Activated naive CD8-positive, alpha-beta T cell (primary cell): Measurements from ENCODE around the gene NPR3.

ENCODE experiments used
- H3K27ac Mint-ChIP-seq: one replicate; pipeline ENCODE4 v1.8.0; 2021; ENCODE audit warnings: mixed read lengths
- H3K27me3 Mint-ChIP-seq: one replicate; pipeline ENCODE4 v1.8.0; 2021; ENCODE audit warnings: mixed read lengths
- H3K36me3 Mint-ChIP-seq: one replicate; pipeline ENCODE4 v1.8.0; 2021; ENCODE audit warnings: mixed read lengths
- H3K4me1 Mint-ChIP-seq: one replicate; pipeline ENCODE4 v1.8.0; 2021; ENCODE audit warnings: low read depth, mixed read lengths
- H3K4me3 Mint-ChIP-seq: one replicate; pipeline ENCODE4 v1.8.0; 2021; ENCODE audit warnings: mild to moderate bottlenecking, mixed read lengths
- H3K9me3 Mint-ChIP-seq: one replicate; pipeline ENCODE4 v1.8.0; 2021; ENCODE audit warnings: low read depth, mixed read lengths

NPR3 gene

DNA sequence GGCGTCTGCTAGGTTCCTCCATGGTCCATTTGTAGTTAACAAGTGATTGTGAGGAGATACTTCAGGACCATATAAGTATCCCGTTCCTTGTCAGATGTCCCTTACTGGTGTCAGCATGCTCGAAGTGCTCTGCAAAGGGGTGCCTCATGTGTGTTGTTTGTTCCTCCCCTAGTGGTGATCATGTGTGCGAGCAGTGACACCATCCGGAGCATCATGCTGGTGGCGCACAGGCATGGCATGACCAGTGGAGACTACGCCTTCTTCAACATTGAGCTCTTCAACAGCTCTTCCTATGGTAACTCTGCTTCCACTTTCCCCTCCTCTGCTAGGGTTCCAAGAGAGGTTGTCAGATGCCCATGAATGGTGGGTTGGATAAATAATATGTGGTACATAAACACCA is 13.4 kb downstream of the NPR3 start:
- peaks cover 13% of the 10 kb centered on the region for H3K9me3 Mint-ChIP-seq

GRCh38 chr5:32726086-32726557 is 15.0 kb downstream of the NPR3 start:
- Mint-ChIP-seq H3K4me3 (no peak overlapping the region), H3K27ac (no peak overlapping the region)

More for the DNA sequence above, 13.4 kb downstream of the NPR3 start:
- Mint-ChIP-seq H3K27ac (no peak overlapping the region), H3K36me3 (no peaks in the 10 kb centered on the region), H3K4me1 (no peaks in the 10 kb centered on the region), H3K4me3 (no peak overlapping the region), H3K27me3 (peaks cover 8% of the 10 kb centered on the region)

GRCh38 chr5:32729651-32730050 is 18.5 kb downstream of the NPR3 start:
- Mint-ChIP-seq H3K27ac (no peak overlapping the region), H3K36me3 (no peaks in the 10 kb centered on the region), H3K9me3 (peaks cover 6% of the 10 kb centered on the region), H3K4me3 (no peak overlapping the region), H3K4me1 (no peaks in the 10 kb centered on the region), H3K27me3 (peaks cover 7% of the 10 kb centered on the region)

More at GRCh38 chr5:32726086-32726557, 15.0 kb downstream of the NPR3 start:
- Mint-ChIP-seq H3K27me3 (peaks cover 6% of the 10 kb centered on the region), H3K9me3 (peaks cover 11% of the 10 kb centered on the region), H3K4me1 (no peaks in the 10 kb centered on the region), H3K36me3 (no peaks in the 10 kb centered on the region)

- Mint-ChIP-seq H3K4me3 (no peak overlapping the region), H3K9me3 (no peaks in the 10 kb centered on the region), H3K36me3 (no peaks in the 10 kb centered on the region), H3K27me3 (peaks cover 4% of the 10 kb centered on the region), H3K27ac (no peak overlapping the region), H3K4me1 (no peaks in the 10 kb centered on the region)
Measured at GRCh38 chr5:32733590-32734340, 22.6 kb downstream of the NPR3 start.

DNA sequence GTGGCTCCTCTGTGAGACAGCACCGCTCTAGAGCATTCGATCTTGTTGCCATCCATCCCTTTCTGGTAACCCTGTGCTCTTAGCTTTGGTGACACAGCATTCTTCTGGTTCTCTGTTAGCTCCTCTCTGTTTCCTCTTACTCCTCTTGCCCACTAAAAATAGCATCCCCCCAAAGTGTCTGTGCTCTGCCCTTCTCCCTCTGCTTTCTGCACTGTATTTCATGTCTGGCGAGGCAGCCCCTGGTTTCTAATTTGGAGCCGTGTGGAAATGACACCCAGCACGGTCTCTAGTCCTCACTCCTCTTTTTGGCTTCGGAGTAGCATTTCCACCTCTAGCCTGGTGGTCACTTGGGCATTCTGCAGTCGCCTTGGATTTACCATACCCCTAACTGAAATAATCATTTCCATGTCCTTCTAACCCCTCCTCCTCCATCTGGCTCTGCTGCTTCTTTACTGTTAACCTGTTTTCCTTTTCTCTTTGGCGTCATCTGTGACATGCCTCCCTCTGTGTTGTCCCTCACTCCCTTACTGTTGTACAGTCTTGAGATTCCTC is 23.8 kb downstream of the NPR3 start:
- Mint-ChIP-seq H3K4me1 (no peaks in the 10 kb centered on the region), H3K27me3 (peaks cover 4% of the 10 kb centered on the region), H3K4me3 (no peak overlapping the region), H3K27ac (no peak overlapping the region), H3K36me3 (no peaks in the 10 kb centered on the region), H3K9me3 (no peaks in the 10 kb centered on the region)

GRCh38 chr5:32735512-32735911 is 24.4 kb downstream of the NPR3 start:
- Mint-ChIP-seq H3K27ac (no peak overlapping the region), H3K27me3 (peaks cover 4% of the 10 kb centered on the region), H3K9me3 (no peaks in the 10 kb centered on the region), H3K36me3 (no peaks in the 10 kb centered on the region), H3K4me1 (no peaks in the 10 kb centered on the region), H3K4me3 (no peak overlapping the region)

DNA sequence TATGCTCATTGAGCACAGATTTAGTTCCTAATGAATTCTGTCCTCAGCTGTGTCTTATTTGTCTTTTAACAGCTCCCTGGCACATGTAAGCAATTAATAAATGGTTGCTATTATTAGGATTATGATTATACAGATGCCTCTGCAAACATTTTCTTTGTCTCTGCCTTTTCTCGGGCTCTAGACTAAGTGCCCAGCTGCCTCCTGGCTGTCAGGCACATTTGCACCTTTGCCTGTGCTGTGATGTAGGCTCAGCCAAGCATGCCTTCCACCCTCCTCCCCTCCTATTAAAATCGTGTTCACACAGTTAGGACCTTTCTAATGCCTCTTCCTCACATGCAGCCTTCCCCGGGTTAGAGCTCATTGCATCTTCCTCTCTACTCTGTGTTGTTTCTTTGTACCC is 25.7 kb downstream of the NPR3 start:
- Mint-ChIP-seq H3K9me3 (no peaks in the 10 kb centered on the region), H3K36me3 (no peaks in the 10 kb centered on the region)

DNA sequence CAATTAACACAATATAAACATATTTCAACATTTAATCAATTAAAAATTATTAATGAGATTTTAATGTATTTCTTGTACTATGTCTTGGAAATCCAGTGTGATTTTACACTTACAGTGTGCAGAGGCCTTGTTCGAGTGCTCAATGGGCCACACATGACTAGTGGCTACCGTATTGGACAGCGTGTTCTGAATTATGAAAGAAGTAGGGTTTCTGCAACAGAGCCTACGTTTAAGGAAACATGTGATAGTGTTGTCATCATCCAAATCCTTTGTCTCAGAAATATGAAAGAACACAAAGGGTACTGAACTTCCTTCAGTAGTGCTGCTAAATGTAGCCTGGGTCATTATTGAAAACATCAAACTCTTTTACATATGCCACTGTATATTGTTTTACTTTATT is 29.5 kb downstream of the NPR3 start:
- Mint-ChIP-seq H3K27ac (no peak overlapping the region), H3K9me3 (no peaks in the 10 kb centered on the region), H3K27me3 (no peaks in the 10 kb centered on the region), H3K36me3 (no peaks in the 10 kb centered on the region), H3K4me1 (no peaks in the 10 kb centered on the region), H3K4me3 (no peak overlapping the region)

More for the DNA sequence above, 25.7 kb downstream of the NPR3 start:
- H3K27me3 Mint-ChIP-seq: peaks cover 4% of the 10 kb centered on the region
- no peak overlapping the region for H3K27ac Mint-ChIP-seq
- H3K4me3 Mint-ChIP-seq: no peak overlapping the region
- no peaks in the 10 kb centered on the region for H3K4me1 Mint-ChIP-seq

DNA sequence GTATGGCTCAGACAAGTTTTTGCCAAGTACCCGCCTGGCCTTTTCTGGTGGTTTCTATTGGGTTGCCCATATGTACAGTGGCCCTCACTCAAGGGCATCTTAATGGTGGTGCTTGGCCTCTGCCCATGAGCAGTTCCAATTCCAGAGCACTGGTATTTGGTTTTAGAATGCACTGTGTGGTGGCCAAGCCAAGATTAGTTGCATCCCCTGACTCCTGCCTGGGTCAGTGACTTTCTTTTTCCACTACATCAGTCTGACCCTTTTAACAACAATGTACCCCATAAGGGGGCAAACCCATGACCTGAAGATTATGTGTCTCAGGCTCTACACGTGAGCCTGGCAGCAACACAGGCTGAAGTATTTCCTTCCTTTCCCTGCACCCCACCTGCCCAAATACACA is 34.2 kb downstream of the NPR3 start:
- H3K4me3 Mint-ChIP-seq: no peak overlapping the region
- no peaks in the 10 kb centered on the region for H3K9me3 Mint-ChIP-seq
- H3K4me1 Mint-ChIP-seq: no peaks in the 10 kb centered on the region
- H3K27ac Mint-ChIP-seq: no peak overlapping the region
- H3K36me3 Mint-ChIP-seq: no peaks in the 10 kb centered on the region
- H3K27me3 Mint-ChIP-seq: peaks cover 1% of the 10 kb centered on the region

DNA sequence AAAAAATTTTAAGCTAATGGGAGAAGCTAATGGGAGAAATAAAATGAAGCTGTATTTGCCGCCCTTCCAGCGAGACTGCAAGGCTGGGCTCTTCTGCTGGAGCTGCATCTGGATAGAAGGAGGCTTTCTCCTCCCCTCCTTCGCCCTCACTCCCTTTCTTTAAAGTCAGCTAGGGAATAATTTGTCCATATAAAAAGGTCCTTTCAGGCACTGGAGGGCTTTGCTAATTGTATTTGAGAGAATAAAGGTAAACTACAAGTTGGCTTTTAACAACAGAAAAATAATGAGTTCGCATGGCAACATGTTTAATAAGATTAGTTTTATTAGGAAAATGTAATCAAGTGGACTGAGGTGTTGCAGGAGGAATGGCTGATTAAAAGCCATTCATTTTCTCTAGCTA is 41.3 kb downstream of the NPR3 start:
- no peaks in the 10 kb centered on the region for H3K4me1 Mint-ChIP-seq
- H3K36me3 Mint-ChIP-seq: no peaks in the 10 kb centered on the region
- no peaks in the 10 kb centered on the region for H3K9me3 Mint-ChIP-seq
- no peak overlapping the region for H3K27ac Mint-ChIP-seq
- H3K27me3 Mint-ChIP-seq: peaks cover 1% of the 10 kb centered on the region
- no peak overlapping the region for H3K4me3 Mint-ChIP-seq

DNA sequence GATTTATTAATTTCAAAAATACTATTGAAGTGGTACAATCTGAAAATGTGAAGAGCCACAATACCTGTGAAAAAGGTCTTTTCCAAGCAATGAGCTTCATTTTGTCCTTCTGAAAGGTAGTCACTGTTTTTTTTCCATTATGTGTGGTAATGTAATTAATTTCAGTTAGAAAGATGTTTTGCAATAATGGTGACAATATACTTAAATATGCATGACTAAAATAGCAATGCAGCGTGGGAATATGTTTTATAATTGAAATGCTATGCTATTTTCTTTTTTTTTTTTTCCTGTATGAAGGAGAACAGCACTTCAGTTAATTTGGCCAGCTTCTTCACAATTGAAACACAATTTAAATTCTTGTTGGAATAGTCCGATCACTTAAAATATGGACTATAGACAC is 41.9 kb downstream of the NPR3 start:
- H3K4me3 Mint-ChIP-seq: no peak overlapping the region
- H3K27ac Mint-ChIP-seq: no peak overlapping the region
- H3K36me3 Mint-ChIP-seq: no peaks in the 10 kb centered on the region
- H3K9me3 Mint-ChIP-seq: no peaks in the 10 kb centered on the region
- H3K4me1 Mint-ChIP-seq: no peaks in the 10 kb centered on the region
- H3K27me3 Mint-ChIP-seq: peaks cover 1% of the 10 kb centered on the region

- peaks cover 1% of the 10 kb centered on the region for H3K27me3 Mint-ChIP-seq
- H3K36me3 Mint-ChIP-seq: no peaks in the 10 kb centered on the region
- no peak overlapping the region for H3K4me3 Mint-ChIP-seq
- no peaks in the 10 kb centered on the region for H3K9me3 Mint-ChIP-seq
- H3K4me1 Mint-ChIP-seq: no peaks in the 10 kb centered on the region
- no peak overlapping the region for H3K27ac Mint-ChIP-seq
Measured at GRCh38 chr5:32753765-32754164, 42.6 kb downstream of the NPR3 start.

- peaks cover 1% of the 10 kb centered on the region for H3K27me3 Mint-ChIP-seq
- no peaks in the 10 kb centered on the region for H3K36me3 Mint-ChIP-seq
- no peak overlapping the region for H3K27ac Mint-ChIP-seq
- H3K4me3 Mint-ChIP-seq: no peak overlapping the region
- H3K4me1 Mint-ChIP-seq: no peaks in the 10 kb centered on the region
- no peaks in the 10 kb centered on the region for H3K9me3 Mint-ChIP-seq
Measured at GRCh38 chr5:32754284-32754683, 43.2 kb downstream of the NPR3 start.

GRCh38 chr5:32760091-32760509 is 49.0 kb downstream of the NPR3 start:
- Mint-ChIP-seq H3K36me3 (peaks cover 2% of the 10 kb centered on the region), H3K27ac (no peak overlapping the region), H3K27me3 (peaks cover 3% of the 10 kb centered on the region), H3K4me3 (no peak overlapping the region), H3K4me1 (no peaks in the 10 kb centered on the region), H3K9me3 (peaks cover 3% of the 10 kb centered on the region)

- Mint-ChIP-seq H3K27ac (no peak overlapping the region), H3K4me3 (no peak overlapping the region), H3K36me3 (peaks cover 3% of the 10 kb centered on the region), H3K9me3 (peaks cover 3% of the 10 kb centered on the region), H3K4me1 (no peaks in the 10 kb centered on the region), H3K27me3 (peaks cover 5% of the 10 kb centered on the region)
Measured at GRCh38 chr5:32765266-32765665, 54.1 kb downstream of the NPR3 start.
